DND-41 (cell line): ENCODE results near the gene CTSE.

Source experiments
- CTCF ChIP-seq: IDR thresholded peaks from 2 replicates; pipeline ENCODE4 v1.5.1; 2012; ENCODE audit warnings: borderline replicate concordance, low read length, moderate library complexity, mild to moderate bottlenecking; ENCODE audit not compliant: poor library complexity, severe bottlenecking; ENCODE audit errors: extremely low read depth
- EZH2 ChIP-seq: IDR thresholded peaks from 3 replicates; pipeline ENCODE4 v1.6.1; 2012; ENCODE audit warnings: borderline replicate concordance, low read depth, mild to moderate bottlenecking, moderate library complexity, low read length, inconsistent platforms; ENCODE audit not compliant: severe bottlenecking

GRCh38 chr1:206006946-206007345 lies 16.7 kb downstream of the CTSE start:
- TF ChIP-seq CTCF, result no peak
- TF ChIP-seq EZH2, result no peak
